ENCODE measurements around the gene AP3D1.

DNA sequence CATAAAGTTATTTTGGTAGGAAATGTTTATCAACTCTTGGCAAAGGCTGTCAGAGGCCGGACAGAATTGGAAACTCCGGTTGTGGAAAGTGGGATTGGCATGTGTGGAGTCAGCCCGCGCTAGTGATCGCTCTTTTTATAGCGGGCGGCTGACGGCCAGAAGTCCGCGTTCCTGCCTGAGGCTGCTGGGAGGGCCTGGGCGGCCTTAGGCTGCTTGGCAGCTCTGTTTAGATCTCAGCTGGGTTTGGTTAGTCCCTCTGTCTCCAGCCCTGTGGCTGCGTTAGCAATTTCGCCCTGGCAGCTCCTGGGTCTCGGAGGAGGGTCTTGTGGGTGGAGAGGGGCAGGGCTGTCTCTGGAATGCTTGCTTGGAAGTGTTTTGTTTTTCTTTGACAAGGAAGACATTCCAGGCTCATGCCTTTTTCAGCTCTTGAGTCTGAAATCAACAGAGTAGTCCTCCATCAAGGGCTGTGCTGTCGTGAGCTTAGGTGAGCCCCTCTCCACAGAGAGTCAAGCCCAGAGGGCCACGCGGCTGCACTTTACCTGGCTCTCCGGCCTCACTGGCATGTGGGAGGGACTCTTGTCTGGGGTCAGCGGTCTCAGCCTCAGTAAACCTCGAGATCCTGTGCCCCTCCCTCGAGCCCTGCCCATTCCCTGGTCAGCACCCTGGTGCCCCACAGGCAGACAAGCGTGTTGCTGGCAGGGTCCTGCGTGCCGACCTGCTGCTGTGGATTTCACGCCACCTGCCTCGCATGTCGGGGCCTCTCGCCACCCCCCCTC, 34.9 kb upstream of the AP3D1 start:
- TF ChIP-seq, protein P1, sequence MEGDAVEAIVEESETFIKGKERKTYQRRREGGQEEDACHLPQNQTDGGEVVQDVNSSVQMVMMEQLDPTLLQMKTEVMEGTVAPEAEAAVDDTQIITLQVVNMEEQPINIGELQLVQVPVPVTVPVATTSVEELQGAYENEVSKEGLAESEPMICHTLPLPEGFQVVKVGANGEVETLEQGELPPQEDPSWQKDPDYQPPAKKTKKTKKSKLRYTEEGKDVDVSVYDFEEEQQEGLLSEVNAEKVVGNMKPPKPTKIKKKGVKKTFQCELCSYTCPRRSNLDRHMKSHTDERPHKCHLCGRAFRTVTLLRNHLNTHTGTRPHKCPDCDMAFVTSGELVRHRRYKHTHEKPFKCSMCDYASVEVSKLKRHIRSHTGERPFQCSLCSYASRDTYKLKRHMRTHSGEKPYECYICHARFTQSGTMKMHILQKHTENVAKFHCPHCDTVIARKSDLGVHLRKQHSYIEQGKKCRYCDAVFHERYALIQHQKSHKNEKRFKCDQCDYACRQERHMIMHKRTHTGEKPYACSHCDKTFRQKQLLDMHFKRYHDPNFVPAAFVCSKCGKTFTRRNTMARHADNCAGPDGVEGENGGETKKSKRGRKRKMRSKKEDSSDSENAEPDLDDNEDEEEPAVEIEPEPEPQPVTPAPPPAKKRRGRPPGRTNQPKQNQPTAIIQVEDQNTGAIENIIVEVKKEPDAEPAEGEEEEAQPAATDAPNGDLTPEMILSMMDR (IDR thresholded peaks at IDR 0.05) = no peak
- TF ChIP-seq POLR2A (IDR thresholded peaks at IDR 0.05) = no peak
